Measurements from ENCODE around the gene CEACAM6.

CEACAM6 gene

DNA sequence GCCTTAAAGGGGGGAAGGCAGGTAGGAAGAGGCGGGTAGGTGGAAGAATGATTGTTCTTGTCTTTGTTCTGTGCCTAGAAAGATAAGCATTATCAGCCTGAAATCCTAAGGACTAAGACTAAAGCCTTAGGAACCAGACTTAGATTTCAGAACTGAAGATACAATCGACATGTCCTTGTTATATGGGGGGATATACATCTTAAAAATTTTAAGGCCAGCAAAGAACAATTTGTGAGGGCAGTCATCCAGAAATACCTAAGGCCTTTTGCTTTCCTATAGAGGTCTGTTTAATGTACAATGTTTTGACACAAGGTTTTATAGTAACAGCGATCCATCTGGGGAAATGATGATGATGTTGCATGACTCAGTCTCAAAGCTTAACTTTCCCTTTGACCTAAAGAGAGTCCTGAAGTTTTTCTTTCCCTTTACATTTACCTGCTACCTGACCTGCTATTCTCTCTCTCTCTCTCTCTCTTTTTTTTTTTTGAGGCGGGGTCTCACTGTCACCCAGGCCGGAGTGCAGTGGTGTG is 20.2 kb upstream of the CEACAM6 start:
- no peak for DNase-seq (ENCODE audit: low read depth)
- TF ChIP-seq, protein P1, sequence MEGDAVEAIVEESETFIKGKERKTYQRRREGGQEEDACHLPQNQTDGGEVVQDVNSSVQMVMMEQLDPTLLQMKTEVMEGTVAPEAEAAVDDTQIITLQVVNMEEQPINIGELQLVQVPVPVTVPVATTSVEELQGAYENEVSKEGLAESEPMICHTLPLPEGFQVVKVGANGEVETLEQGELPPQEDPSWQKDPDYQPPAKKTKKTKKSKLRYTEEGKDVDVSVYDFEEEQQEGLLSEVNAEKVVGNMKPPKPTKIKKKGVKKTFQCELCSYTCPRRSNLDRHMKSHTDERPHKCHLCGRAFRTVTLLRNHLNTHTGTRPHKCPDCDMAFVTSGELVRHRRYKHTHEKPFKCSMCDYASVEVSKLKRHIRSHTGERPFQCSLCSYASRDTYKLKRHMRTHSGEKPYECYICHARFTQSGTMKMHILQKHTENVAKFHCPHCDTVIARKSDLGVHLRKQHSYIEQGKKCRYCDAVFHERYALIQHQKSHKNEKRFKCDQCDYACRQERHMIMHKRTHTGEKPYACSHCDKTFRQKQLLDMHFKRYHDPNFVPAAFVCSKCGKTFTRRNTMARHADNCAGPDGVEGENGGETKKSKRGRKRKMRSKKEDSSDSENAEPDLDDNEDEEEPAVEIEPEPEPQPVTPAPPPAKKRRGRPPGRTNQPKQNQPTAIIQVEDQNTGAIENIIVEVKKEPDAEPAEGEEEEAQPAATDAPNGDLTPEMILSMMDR (IDR thresholded peaks at IDR 0.05; ENCODE audit: insufficient read depth, low read depth, low read length, missing control alignments), result no peak
- no peak overlapping the region for H3K4me3 ChIP-seq (ENCODE audit: low read depth, low read length)

DNA sequence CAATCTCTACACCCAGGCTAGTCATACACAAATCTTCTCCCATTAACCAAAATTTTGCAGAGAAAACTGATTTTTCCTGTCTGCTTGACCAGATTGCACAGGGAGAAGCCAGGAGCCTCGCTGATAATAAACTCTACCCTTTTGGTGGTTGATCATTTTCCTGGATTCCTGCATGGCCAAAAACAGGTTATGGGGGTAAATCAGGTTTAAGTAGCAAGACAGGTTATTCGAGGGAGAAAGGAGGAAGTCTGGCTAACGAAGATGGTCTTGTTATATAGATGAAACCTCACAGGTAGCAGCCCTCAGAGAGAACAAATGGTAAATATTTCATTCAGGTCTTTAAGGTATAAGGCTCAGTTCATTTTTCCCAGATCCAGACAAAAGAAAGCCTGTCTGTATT is 16.0 kb upstream of the CEACAM6 start:
- TF ChIP-seq, protein P1 (IDR thresholded peaks at IDR 0.05; ENCODE audit: insufficient read depth, low read depth, low read length, missing control alignments), result no peak
- no peak overlapping the region for H3K4me3 ChIP-seq (ENCODE audit: low read depth, low read length)
- DNase-seq (ENCODE audit: low read depth), result no peak

DNA sequence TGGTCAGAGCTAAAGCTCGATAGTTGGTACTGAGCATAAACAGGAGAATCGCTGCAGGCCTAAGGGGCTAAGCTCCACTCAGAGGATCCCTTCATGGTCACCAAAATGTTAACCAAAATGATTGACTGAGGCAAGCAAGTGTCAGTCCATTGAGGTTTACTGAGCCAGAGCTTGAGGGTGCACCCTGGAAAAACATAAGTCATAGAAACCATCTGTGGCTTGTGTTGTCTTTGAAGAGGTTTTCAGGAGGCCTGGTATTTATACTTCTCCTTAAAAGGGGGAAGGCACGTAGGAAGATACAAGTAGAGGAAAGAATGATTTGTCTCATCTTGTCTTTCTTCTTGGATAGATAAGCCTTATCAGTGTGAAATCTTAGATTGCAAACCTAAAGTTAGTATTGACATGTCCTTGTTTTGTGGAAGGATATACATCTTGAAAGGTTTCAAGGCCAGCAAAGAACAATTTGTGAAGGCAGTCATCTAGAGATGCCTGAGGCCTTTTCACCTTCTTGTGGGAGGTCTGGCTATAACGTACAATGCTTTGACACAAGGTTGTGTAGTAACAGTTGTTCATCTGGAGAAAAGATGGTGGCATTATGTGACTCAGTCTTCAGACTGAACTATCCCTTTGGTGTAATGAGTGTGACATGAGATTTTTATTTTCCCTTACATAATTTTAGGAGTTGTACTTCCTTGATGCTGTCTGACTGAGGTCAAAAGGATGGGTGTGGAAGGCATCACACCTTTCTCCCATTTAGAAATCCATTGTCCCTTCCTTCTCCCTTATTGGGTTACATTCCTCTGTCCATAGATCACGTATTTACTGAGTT is 14.7 kb upstream of the CEACAM6 start:
- DNase-seq (ENCODE audit: low read depth), result no peak
- no peak overlapping the region for H3K4me3 ChIP-seq (ENCODE audit: low read depth, low read length)
- TF ChIP-seq, protein P1 (IDR thresholded peaks at IDR 0.05; ENCODE audit: insufficient read depth, low read depth, low read length, missing control alignments), result no peak

DNA sequence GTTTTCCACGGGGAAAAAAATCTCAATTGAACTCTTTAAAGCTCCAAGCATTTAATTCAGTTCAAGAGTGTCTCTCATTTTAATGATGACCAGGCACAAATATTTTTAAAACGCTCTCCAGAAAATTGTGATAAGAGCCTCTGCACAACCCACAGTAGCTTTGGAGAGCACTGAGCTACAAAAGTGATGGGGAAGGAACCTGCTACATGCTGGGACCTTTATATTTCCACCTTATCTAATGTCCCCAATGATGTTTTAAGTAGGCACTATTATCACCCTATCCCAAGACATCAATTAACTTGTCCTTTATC is 14.1 kb upstream of the CEACAM6 start:
- H3K4me3 ChIP-seq (ENCODE audit: low read depth, low read length), result no peak overlapping the region
- TF ChIP-seq, protein P1 (IDR thresholded peaks at IDR 0.05; ENCODE audit: insufficient read depth, low read depth, low read length, missing control alignments), result no peak
- no peak for DNase-seq (ENCODE audit: low read depth)

DNA sequence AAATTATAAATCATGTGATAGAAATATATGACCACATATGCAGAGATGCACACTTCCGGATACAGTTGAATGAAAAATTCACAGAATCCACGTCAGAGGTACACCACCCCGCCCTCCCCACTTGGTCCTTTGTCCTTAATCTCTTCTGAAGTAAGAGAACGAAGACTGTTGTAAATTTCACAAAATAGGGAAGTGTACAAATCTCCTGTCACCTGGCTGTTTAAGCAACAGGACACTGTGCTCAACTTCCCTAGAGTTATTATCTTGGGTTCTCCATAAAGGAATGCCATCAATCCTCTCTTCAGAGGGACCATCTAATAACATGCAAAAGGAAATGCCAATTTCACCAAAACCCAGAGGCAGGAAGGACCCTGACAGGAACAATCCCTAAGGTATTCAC is 10.5 kb upstream of the CEACAM6 start:
- H3K4me3 ChIP-seq (ENCODE audit: low read depth, low read length), result no peak overlapping the region
- TF ChIP-seq, protein P1 (IDR thresholded peaks at IDR 0.05; ENCODE audit: insufficient read depth, low read depth, low read length, missing control alignments), result no peak
- no peak for DNase-seq (ENCODE audit: low read depth)

DNA sequence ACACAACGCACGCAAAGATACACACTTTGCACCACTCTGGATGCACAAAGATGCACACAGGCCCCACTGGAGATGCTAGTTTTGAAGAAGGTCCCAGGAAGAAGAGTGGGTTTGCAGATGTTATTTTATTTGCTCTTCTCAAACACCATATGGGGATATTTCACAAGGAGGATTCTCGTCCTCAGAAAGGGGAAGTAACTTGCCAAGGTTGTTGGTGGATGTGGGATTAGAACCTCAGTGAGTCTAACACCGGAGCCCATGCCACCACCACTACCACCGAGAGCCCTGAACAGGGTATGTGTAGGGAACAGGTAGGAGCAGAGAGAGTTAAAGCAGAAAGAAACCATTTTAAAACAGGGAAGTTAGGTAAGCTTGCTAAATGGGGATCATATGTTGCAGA is 9.6 kb upstream of the CEACAM6 start:
- DNase-seq (ENCODE audit: low read depth), result no peak

More for the DNA sequence above, 9.6 kb upstream of the CEACAM6 start:
- H3K4me3 ChIP-seq (ENCODE audit: low read depth, low read length), result no peak overlapping the region
- TF ChIP-seq, protein P1 (IDR thresholded peaks at IDR 0.05; ENCODE audit: insufficient read depth, low read depth, low read length, missing control alignments), result no peak
